Activated T-cell treated with anti-CD3 and anti-CD28 coated beads for 24 hours (primary cell): ENCODE measurements around the gene MAZ.
A peak's percentile ranks its signal among the peaks of the same experiment; 100 is the strongest.

Experiments used
- DNase-seq: peaks from one replicate; pipeline ENCODE4 v3.0.0-alpha.2; 2020; ENCODE audit warnings: low read depth

The MAZ gene

DNA sequence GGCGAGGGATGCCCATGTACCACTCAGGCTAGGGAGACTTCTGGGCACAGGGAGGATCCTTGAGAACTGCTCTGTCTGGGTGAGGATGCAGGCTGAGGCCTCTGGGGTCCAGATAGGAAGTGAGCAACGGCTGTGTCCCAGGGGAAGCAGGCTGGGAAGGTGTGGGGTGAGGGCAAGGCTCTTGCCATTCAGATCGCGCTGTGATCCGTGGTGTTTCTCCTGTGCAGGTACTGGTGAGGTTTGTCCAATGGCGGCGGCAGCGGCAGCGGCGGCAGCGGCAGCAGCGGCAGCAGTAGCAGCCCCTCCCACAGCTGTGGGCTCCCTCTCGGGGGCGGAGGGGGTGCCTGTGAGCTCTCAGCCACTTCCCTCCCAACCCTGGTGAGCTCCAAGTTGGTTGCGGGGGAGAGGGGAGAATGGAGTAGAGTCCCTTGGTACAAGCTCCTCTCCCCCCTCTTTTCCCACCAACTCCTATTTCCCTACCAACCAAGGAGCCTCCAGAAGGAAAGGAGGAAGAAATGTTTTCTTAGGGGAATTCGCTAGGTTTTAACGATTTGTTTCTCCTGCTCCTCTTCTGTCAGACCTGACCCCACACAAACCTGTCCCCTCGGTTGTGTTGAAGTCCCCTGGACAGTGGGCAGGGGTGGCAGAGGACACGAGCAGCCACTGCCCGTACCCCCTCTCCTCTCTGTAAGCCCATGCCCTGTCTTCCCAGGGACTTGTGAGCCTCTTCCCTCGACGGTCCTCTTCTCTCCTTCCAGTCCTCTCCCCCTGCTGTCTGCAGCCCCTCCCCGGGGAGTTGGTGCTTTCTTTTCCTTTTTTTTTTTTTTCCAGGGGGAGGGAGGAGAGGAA, 3.7 kb downstream of the MAZ start:
- no peak for DNase-seq

DNA sequence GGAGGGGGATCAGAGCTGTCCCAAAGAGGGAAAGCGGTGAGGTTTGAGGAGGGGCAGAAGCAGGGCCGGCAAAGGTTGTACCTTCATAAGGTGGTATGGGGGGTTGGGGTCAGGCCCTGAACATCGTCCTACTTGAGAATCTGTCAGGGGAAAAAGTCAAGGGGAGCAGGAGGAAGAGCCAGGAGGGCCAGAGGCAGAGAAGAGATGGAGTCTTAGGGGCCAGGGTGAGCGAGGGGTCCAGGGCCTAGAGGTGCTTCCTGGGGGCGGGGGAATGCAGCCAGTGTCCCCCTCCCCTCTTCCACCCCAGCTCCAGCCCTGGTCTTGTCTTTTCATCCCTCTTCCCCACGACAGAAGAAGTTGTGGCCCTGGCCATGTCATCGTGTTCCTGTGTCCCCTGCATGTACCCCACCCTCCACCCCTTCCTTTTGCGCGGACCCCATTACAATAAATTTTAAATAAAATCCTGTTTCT, 4.4 kb downstream of the MAZ start:
- DNase-seq, result no peak

DNA sequence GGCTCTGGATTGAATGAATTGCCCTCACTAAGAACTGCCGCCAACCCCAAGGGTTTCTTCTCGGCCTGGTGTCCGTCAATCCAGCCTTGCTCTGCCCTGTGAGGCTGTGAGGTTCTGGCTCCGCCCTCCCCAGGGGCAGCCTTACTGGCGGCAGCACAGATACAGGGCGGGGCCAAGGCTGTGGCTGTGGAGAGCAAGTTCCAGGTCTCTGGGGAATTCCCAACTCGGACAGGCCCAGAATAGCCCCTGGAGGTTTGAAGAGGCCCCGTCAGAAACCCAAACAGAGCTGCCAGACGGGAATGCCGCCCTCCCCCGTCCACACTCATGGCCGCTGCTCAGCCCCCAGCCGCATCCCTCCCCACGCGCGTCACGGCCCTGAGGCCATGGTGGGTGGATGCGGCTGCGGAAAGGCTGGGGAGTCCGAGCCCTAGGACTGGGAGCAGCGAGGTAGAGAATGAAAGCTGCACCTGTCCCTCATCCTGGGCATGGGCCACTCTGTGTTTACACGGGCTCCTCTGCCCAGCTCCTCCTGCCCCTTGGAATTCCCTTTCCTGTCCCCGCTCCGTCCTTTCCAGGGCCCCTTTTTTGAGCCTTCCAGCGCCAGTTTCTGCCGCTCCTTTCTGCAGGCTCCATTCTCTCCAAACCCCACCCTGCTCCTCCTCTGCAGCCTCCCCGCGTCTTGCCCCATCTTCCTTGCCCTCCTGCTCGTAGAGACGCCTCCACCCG, 5.0 kb downstream of the MAZ start:
- DNase-seq, result peak; percentile 69

DNA sequence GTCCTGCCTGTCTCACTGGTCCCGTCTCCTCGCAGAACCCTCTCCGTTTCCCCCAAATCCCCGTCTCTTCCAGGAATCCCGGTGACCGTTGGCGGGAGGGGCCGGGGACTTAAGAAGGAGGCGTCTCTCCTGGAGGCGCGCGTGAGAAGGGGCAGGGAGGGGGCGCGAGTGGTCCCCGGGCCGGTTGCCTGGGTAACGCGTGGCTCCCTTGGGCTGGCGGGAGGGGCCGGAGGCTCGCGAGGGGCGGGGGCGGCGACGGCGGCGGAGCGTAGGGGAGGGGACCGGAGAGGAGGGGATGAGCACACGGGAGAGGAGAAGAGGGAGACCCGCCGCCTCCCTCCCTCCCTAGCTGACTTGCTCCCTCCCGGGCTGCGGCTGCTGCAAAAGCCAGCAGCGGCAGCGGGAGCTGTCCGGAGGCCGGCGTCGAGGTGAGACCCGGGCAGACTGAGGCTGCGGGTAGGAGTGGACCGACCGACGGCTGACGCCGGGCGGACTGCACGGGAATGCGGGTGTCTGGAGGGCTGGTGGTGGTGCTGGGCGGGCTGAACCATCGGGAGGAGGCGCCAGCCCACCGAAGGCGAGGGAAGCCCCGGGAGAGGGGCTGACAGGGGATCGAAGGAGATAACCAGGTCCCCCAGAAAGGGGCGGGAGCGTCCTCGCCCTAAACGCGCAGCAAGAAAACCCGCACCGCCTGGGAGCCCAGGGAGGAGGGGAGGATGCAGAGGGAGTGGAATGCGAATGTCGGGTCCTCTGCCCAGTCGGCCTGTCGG, 5.8 kb downstream of the MAZ start, which contains the start of gene PRRT2:
Gene PRRT2 (plus strand): TSS at position 298 of the 770 bp plus-strand sequence. CDS start 862 bp downstream, outside the sequence.
- no peak for DNase-seq

DNA sequence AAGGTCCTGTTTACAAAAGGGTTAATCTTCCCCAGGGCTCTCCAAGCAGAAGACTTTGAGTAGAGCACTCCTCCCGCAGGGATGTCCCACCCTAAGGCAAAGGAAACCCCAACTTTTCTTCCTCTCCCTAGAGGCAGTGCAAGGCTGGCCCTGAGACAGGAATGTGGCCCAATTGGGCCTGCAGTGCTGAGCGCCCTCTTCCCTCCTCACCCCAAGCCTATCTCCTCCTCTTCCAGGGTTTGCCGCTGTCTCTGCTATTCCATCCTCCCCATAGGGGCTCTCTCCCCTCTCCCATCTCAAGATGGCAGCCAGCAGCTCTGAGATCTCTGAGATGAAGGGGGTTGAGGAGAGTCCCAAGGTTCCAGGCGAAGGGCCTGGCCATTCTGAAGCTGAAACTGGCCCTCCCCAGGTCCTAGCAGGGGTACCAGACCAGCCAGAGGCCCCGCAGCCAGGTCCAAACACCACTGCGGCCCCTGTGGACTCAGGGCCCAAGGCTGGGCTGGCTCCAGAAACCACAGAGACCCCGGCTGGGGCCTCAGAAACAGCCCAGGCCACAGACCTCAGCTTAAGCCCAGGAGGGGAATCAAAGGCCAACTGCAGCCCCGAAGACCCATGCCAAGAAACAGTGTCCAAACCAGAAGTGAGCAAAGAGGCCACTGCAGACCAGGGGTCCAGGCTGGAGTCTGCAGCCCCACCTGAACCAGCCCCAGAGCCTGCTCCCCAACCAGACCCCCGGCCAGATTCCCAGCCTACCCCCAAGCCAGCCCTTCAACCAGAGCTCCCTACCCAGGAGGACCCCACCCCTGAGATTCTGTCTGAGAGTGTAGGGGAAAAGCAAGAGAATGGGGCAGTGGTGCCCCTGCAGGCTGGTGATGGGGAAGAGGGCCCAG, 6.7 kb downstream of the MAZ start:
- DNase-seq, result no peak

DNA sequence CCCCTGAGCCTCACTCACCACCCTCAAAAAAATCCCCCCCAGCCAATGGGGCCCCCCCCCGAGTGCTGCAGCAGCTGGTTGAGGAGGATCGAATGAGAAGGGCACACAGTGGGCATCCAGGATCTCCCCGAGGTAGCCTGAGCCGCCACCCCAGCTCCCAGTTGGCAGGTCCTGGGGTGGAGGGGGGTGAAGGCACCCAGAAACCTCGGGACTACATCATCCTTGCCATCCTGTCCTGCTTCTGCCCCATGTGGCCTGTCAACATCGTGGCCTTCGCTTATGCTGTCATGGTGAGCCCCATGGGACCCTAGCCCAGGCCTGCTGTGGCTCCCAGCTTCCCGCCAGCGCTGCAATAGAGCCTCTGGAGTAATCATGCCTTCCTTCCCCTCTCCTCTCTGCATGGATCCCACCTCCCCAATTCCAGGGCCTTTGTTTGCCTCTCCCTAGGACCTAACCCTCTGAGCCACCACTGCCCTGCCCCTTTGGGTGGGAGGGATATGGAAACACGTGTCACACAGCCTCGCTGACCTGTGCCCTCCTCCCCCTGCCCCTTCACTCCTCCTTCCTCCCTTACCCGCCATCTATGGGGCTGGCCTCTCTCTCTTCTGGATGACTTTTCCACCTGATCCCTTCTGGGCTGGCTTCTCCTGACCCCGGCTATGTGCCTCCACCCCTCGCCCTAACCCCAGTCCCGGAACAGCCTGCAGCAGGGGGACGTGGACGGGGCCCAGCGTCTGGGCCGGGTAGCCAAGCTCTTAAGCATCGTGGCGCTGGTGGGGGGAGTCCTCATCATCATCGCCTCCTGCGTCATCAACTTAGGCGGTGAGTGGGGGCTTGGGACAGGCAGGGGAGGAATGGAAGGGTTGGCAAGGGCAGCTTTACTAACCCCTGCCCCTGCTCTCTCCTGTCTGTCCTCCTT, 7.6 kb downstream of the MAZ start:
- no peak for DNase-seq

DNA sequence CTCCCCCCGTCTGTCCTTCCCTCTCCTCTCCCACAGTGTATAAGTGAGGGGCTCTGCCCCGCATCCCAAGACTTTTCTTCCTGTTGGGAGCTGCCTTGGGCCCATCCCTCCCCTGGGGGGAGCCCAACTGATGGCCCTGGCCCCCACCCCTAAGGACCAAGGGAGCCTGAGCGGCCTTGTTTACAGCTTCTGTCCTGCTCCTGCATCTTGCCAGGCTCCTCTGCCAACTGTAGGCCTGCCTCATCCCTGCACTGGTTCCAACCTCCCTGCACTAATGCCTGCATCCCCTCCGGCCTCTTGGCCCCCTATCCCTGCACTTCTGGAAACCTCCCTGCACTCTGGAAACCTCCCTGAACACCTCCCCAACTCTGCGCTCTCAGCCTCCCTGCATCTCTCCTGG, 8.3 kb downstream of the MAZ start:
- no peak for DNase-seq

DNA sequence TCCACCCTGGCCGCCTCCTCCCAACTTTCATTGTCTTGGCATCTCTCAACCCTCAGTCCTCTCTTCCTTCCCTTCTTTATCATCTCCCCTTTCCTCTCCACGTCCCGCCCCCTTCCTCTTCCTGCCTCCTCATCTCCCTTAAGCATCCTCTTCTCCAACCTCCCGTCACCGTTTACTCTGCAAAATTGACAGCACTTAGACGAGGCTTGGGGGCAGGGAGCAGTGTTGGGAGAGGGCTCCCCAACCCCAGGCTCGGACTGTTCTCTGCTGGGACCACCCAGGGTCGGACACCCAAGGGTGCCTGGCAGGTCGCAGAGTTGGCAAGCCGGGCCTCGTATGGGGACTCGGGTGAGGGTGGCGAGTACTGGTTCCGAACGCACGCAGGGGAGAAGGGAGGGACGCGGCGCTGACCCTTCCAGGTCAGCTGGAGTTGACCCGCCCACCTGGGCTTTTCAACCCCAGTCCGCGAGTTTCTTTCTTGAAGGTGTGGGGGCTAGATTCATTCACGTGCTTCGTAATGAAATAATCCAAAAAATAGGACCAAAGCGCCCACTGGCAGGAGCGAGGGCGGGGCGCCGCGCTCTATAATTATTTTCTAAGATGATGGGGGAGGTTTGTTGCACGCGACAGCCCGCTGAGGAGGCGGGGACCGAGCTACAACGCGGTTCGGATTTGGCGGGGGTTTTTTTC, 8.8 kb downstream of the MAZ start:
- no peak for DNase-seq

DNA sequence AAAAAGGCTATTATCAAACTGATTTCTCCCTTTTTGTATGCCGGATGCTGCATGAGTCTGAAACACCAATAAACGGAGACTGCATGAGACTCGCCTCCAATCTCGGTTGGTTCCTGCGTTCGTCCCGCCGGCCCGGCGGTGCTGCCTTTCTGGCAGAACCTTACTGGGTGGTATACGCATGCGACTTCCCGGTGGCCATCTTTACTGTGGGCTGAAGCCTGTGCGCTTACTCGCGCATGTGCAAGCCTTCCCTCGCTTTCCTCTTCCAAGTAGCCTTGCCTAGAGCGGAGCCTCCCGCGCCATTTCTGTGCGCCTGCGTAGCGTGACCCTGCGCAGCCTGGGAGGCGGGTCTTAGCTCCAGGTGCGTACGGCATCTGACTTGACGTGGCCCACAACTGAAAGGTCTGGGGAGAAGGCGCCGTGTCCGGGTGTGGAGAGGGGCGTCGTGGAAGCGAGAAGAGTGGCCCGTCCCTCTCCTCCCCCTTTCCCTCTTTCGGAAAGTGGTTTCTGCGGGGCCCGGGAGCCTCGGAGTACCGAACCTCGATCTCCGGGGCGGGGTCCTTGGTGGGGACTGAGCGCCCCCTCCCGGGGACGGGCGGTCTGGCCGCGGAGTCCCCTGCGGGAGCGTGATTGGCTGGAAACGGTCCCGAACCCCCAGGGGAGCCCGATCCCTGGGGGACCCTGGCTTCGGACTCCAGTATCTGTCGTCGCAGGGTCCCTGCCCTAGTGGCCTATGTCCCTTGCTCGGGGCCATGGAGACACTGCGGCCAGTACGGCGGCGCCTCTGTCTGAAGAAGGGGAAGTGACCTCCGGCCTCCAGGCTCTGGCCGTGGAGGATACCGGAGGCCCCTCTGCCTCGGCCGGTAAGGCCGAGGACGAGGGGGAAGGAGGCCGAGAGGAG, 9.7 kb downstream of the MAZ start, which contains the start of gene PAGR1:
Gene PAGR1 (plus strand): TSS at position 360 of the 901 bp plus-strand sequence. CDS start 374 bp downstream, at position 734.
- peak; percentile 99 for DNase-seq

DNA sequence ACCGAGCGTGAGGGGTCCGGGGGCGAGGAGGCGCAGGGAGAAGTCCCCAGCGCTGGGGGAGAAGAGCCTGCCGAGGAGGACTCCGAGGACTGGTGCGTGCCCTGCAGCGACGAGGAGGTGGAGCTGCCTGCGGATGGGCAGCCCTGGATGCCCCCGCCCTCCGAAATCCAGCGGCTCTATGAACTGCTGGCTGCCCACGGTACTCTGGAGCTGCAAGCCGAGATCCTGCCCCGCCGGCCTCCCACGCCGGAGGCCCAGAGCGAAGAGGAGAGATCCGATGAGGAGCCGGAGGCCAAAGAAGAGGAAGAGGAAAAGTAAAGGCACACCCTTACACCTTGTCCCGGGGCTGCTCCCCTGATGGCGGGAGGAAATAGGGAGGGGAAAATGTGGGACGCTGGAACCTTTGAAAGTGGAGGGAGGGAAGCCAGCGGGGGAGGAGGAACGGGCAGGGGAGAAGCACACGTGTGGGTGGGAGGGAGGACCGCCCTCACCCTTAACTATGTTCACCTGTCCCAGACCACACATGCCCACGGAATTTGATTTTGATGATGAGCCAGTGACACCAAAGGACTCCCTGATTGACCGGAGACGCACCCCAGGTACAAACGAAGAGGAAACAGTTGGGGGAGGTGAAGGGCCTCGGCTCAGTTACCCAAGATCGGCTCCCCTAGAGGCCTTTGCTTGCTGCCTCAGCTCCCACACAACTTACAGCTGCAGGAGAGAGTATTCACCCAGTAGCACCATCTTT, 10.5 kb downstream of the MAZ start:
- DNase-seq, result peak; percentile 52

DNA sequence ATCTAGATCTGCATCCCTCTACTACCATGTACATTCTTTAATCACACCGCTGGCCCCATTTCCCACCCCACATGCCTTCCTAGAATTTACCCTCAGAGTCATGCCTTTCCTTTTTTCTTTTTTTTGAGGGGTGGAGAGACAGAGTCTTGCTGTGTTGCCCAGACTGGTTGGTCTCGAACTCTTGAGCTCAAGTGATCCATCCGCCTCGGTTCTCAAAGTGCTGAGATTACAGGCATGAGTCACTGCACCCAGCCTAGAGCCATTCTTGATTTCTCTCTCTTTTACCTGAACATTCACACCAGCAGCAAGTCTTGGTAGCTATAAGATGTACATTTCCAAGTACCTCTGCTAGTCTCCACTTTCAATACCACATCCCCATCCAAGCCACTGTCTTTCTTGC, 11.8 kb downstream of the MAZ start:
- no peak for DNase-seq

DNA sequence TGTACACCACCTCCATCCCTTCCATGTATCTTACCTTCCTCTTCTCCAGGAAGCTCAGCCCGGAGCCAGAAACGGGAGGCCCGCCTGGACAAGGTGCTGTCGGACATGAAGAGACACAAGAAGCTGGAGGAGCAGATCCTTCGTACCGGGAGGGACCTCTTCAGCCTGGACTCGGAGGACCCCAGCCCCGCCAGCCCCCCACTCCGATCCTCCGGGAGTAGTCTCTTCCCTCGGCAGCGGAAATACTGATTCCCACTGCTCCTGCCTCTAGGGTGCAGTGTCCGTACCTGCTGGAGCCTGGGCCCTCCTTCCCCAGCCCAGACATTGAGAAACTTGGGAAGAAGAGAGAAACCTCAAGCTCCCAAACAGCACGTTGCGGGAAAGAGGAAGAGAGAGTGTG, 13.2 kb downstream of the MAZ start:
- DNase-seq, result no peak

DNA sequence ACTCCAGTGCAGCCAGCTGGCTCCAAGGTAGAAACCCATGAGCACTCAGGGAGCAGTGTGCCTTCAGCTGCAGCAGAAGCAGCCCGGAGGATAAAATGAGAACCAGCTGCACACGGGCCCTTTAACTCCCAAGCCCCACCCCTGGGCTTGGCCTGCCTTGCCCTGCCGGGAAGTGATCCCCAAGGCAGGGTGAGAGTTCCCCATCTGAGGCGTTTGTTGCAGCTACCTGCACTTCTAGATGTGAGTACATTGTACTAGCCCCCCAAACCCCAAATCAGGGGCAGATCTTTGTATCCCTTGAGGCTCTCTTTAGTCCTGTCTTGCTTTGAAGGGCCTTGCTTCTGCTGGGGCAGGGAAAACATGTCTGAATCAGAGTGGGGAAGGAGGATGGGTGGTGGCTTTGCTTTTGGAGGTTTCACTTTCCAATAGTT, 14.0 kb downstream of the MAZ start, which contains the start of gene MVP:
Gene MVP (plus strand): TSS at position 192 of the 431 bp plus-strand sequence. CDS start 10,088 bp downstream, outside the sequence.
- peak; percentile 51 for DNase-seq

DNA sequence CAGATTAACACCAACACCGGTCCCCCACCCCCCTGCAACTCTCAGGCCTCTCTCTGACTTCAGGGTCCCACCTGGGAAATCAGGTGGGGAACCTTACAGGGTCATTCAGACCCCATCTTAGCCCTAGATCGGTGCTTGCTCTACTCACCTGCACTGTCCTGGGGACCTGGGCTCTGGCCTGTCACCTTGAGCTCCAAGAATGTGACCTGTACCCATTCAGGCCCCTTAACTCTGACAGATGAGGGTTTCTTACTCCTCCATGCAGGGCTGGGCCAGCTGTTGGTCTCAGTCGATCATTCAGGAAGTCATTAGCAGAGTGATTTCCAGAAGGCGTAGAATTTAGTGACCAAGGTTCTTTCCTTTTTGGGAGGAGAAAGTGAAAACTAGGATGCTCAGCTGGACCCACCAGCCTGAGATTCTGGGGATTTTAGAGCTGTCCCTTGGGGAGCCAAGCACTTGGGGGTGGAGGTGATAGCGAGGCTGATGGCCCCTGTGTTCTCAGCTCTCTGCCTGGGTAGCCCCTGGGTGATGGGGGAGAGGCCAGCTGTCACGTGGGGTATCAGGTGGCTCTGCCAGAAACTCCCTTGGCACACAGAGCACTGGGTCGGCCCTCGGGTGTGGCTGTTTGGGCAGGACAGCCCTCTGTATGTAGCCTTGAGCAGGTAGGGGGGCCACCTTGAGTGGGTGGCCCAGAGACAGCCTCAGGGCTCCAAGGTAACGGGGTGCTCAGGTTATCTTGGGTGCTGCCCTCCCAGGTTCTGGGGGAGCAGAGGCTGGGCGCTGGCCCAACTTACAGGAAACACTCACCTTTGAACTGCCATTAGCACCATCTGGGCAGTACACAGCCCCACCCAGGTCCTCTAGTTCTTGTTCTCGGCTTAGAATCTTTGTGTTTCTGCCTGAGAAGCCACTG, 14.7 kb downstream of the MAZ start:
- no peak for DNase-seq

DNA sequence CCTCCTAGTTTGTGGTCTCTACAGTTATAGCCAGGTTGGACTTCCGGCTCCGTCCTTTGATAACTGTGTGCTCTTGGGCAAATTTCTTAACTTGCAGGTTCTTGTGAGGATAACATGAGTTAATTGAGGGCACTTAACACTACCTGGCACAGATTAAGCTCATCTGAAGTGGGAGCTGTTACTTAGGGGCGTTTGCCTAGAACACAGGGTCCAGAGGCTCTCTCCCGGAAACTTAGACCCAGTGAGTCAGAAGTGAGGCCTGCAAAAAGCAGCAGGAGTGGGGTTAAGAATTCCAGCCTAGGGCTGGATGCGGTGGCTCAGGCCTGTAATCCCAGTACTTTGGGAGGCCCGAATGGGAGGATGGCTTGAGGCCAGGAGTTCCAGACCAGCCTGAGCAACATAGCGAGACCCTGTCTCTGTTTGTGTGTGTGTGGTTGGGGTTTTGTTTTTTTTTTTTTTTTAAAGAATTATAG, 15.3 kb downstream of the MAZ start:
- DNase-seq, result no peak

DNA sequence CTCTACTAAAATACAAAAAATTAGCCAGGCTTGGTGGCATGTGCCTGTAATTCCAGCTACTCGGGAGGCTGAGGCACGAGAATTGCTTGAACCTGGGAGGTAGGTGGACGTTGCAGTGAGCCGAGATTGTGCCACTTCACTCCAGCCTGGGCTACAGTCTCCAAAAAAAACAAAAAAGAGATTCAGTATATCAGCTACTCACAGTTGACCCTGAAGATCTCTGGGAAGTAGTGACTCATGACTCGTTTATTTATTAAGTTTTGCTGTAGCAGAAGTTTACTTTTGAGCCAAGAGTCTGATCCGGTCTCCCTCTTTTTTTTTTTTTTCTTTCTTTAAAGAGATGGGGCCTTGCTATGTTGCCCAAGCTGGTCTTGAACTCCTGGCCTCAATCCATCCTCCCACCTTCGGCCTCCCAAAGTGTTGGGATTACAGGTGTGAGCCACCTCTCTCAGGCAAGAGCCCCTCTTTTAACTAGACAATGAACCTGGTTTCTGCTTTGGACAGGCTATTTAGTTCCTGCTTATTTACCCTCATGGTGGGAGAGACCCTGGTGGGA, 18.3 kb downstream of the MAZ start:
- DNase-seq, result no peak
